Ishikawa (cell line): ENCODE data around the gene PTPRN2.

Source experiments
- CEBPB ChIP-seq: IDR thresholded peaks from 2 replicates; pipeline ENCODE4 v1.6.1; 2012
- CREB1 ChIP-seq: IDR thresholded peaks from 2 replicates; pipeline ENCODE4 v1.6.1; 2012; ENCODE audit warnings: low read depth
- EGR1 ChIP-seq: IDR thresholded peaks from 2 replicates; pipeline ENCODE4 v1.6.1; 2012
- EP300 ChIP-seq: IDR thresholded peaks from 2 replicates; pipeline ENCODE4 v1.6.1; 2012; ENCODE audit warnings: borderline replicate concordance
- FOXM1 ChIP-seq: IDR thresholded peaks from 2 replicates; pipeline ENCODE4 v1.6.1; 2012; ENCODE audit warnings: low read depth, borderline replicate concordance
- RAD21 ChIP-seq: IDR thresholded peaks from 2 replicates; pipeline ENCODE4 v1.6.1; 2012; ENCODE audit warnings: low read depth
- TAF1 ChIP-seq: IDR thresholded peaks from 2 replicates; pipeline ENCODE4 v1.6.1; 2012; ENCODE audit warnings: low read depth, mild to moderate bottlenecking
- TCF12 ChIP-seq: IDR thresholded peaks from 2 replicates; pipeline ENCODE4 v1.6.1; 2012; ENCODE audit warnings: low read depth
- TEAD4 ChIP-seq: IDR thresholded peaks from 2 replicates; pipeline ENCODE4 v1.6.1; 2012
- USF1 ChIP-seq: IDR thresholded peaks from 2 replicates; pipeline ENCODE4 v1.6.1; 2012
- YY1 ChIP-seq: IDR thresholded peaks from 2 replicates; pipeline ENCODE4 v1.6.1; 2012; ENCODE audit warnings: low read depth
- ZBTB7A ChIP-seq: IDR thresholded peaks from 2 replicates; pipeline ENCODE4 v1.6.1; 2012; ENCODE audit warnings: low read depth
- TF ChIP-seq, protein P1 (sequence below): IDR thresholded peaks from 2 replicates; pipeline ENCODE4 v1.6.1; 2012; ENCODE audit warnings: low read depth, mild to moderate bottlenecking
- TF ChIP-seq, protein P2 (sequence below): IDR thresholded peaks from 2 replicates; pipeline ENCODE4 v1.6.1; 2012

PTPRN2 gene

GRCh38 chr7:157721468-157722136 lies 866.0 kb downstream of the PTPRN2 start:
- TF ChIP-seq, protein P1, sequence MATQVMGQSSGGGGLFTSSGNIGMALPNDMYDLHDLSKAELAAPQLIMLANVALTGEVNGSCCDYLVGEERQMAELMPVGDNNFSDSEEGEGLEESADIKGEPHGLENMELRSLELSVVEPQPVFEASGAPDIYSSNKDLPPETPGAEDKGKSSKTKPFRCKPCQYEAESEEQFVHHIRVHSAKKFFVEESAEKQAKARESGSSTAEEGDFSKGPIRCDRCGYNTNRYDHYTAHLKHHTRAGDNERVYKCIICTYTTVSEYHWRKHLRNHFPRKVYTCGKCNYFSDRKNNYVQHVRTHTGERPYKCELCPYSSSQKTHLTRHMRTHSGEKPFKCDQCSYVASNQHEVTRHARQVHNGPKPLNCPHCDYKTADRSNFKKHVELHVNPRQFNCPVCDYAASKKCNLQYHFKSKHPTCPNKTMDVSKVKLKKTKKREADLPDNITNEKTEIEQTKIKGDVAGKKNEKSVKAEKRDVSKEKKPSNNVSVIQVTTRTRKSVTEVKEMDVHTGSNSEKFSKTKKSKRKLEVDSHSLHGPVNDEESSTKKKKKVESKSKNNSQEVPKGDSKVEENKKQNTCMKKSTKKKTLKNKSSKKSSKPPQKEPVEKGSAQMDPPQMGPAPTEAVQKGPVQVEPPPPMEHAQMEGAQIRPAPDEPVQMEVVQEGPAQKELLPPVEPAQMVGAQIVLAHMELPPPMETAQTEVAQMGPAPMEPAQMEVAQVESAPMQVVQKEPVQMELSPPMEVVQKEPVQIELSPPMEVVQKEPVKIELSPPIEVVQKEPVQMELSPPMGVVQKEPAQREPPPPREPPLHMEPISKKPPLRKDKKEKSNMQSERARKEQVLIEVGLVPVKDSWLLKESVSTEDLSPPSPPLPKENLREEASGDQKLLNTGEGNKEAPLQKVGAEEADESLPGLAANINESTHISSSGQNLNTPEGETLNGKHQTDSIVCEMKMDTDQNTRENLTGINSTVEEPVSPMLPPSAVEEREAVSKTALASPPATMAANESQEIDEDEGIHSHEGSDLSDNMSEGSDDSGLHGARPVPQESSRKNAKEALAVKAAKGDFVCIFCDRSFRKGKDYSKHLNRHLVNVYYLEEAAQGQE: no peak
- TF ChIP-seq CREB1 (no peak), ZBTB7A (no peak), FOXM1 (no peak), RAD21 (no peak), EGR1 (no peak), YY1 (no peak), USF1 (no peak), TEAD4 (no peak)

DNA sequence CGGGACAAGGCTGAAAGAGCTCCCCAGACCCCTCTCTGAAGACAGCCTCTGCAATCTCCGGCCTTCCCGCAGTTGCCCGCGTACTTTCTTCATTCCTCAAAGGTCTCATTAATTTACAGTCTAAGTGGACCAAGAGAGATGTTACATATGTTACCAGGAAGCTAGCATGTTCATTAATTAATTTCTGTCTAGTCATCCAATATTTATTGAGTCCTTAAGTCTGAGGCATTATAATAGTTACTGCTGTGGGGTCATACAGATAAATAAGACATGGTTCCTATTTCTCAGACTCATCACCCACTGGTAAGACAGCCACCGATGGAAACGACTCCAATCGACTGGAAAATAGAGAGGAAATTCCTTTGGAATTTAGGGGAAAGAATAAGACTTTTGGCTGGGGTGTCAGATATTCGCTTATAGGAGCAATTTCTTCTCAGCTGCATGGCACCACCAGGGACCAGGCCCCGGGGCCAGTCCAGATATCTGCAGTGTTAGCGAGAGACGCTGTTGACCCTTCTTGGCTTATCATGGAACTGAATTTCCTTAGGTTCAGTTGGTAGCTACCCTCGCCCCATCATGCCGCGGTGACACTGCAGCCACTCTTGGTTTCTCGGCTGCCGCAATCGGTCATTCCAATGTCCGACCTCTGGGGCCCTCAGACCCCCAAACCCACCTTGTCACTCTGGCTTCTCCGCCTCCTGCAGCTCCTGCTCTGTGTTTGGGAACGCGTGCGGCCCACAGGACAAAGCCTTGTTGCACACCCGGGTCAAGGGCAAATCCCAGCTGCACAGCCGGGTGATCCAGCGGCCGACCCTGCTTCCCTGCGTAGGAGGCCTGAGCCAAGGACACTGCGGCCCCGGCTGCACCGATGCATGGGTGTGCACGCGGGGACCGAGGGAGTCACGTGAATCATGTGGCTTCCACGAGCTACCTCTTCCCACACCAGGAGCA lies 867.6 kb downstream of the PTPRN2 start:
- TF ChIP-seq EGR1: no peak
- TF ChIP-seq YY1: no peak
- TF ChIP-seq TCF12: no peak
- no peak for TF ChIP-seq CEBPB
- TF ChIP-seq RAD21: no peak
- TF ChIP-seq, protein P2, sequence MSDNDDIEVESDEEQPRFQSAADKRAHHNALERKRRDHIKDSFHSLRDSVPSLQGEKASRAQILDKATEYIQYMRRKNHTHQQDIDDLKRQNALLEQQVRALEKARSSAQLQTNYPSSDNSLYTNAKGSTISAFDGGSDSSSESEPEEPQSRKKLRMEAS: no peak
- TF ChIP-seq EP300: no peak
- no peak for TF ChIP-seq TEAD4
- no peak for TF ChIP-seq CREB1
- no peak for TF ChIP-seq TAF1
- TF ChIP-seq USF1: no peak
- TF ChIP-seq, protein P1: no peak
- no peak for TF ChIP-seq FOXM1

DNA sequence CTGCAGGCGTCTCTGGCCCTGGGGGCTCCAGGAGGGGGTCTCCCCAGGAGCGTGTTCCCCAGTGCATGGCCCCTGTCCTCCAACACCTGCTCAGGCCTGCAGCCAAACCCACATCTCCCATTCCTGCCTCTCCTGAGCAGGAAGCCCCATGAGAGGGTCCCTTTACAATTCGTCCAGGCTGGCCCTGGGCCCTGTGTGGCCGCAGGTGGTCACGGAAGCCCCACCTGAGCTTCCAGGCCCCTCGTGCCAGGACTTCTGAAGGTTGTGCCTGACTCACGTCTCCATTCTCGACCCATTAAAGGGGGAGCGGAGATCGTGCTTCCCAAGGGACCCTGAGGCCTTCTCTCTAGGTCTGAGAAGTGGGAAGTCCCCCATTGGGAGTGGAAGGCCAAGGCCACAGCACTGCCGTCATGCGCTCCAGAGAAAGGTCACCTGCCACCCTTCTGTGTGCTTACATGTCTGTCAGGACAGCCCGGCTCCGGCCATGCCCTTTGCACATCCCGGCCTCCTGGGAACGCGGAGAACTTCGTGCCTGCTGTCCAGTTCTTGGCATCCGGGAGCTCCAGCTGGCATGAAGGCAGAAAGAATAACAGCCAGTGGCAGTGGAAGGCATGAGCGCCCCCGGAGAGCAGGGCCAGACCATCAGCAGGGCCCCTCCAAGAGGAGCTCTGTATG lies 868.5 kb downstream of the PTPRN2 start:
- TF ChIP-seq TAF1 (no peak), CEBPB (no peak), EGR1 (no peak), TEAD4 (no peak), RAD21 (no peak), FOXM1 (no peak), YY1 (no peak), EP300 (no peak)
- TF ChIP-seq, protein P1: no peak

GRCh38 chr7:157718303-157719007 lies 869.2 kb downstream of the PTPRN2 start:
- no peak for TF ChIP-seq USF1
- TF ChIP-seq, protein P1: no peak
- TF ChIP-seq, protein P2: no peak
- no peak for TF ChIP-seq FOXM1
- TF ChIP-seq CREB1: no peak
- no peak for TF ChIP-seq TCF12
- TF ChIP-seq EGR1: no peak
- no peak for TF ChIP-seq ZBTB7A
